HG03571 (cell line): ENCODE measurements around the gene OTOP1.
"Not testable (repeated sequence)": the region's sequence is repeated elsewhere in the genome, so short reads cannot be mapped to it uniquely, and the experiment has no call there.

ENCODE experiments used
- ATAC-seq: cut with Tn5 transposase; IDR thresholded peaks from one replicate; pipeline ENCODE4 v1.9.1; 2021; ENCODE audit not compliant: unreplicated experiment

Gene OTOP1, protein sequence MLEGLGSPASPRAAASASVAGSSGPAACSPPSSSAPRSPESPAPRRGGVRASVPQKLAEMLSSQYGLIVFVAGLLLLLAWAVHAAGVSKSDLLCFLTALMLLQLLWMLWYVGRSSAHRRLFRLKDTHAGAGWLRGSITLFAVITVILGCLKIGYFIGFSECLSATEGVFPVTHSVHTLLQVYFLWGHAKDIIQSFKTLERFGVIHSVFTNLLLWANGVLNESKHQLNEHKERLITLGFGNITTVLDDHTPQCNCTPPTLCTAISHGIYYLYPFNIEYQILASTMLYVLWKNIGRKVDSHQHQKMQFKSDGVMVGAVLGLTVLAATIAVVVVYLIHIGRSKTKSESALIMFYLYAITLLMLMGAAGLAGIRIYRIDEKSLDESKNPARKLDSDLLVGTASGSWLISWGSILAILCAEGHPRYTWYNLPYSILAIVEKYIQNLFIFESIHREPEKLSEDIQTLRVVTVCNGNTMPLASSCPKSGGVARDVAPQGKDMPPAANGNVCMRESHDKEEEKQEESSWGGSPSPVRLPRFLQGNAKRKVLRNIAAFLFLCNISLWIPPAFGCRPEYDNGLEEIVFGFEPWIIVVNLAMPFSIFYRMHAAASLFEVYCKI

DNA sequence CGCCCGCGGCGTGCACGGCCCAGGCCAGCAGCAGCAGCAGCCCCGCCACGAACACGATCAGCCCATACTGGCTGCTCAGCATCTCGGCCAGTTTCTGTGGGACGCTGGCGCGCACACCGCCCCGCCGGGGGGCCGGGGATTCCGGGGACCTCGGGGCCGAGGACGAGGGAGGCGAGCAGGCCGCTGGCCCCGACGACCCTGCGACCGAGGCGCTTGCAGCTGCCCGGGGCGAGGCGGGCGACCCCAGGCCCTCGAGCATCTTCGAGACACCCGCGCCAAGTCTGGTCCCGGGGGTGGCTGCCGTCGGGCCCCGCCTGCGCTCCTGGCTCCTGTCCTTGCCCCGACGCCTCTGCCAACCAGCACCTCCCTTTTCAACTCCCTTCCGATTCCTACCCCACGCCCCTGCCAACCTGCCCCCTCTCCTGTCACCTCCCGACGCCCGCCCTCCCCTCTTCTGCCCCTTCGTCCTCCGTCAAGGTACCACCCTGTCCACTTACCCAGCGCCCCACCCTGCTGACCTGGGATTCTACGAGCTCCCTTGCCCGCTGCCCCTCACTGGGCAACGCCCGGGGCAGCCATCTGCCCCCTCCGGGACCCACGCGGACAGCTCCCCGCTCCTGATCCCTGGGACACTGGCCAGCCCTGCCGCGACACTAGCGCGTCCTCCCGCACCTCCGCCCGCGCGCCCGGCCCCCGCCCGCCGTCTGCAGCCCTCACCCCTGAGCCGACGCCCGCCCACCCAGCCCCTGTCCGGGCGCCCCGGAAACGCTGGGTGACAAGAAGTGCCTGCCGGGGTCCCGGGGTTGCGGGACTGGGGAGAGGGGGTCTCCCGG is at the start of gene OTOP1:
OTOP1 (minus strand) TSS at position 324 of the 833 bp plus-strand sequence; CDS start at position 259, 65 bp downstream.
- ATAC-seq, result no peak

DNA sequence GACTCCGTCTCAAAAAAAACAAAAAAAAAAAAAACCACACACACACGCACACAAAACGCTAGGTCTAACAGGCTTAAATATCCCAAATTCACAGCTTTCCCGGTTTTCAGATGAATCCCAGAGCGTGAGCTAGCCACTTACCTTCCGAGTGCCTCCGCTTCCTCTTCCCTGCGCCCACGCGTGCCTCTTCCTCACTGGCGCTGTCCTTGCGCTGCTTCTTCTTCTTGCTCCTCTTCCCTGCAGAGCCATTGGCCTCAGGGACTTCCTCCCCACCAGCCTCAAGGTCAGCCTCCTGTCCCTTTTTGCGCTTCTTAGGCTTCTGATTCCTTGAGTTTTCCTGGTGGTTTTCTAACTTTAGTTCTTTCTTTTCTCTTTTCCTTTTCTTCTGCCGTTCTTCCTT is 47.5 kb upstream of the OTOP1 start:
- no peak for ATAC-seq

DNA sequence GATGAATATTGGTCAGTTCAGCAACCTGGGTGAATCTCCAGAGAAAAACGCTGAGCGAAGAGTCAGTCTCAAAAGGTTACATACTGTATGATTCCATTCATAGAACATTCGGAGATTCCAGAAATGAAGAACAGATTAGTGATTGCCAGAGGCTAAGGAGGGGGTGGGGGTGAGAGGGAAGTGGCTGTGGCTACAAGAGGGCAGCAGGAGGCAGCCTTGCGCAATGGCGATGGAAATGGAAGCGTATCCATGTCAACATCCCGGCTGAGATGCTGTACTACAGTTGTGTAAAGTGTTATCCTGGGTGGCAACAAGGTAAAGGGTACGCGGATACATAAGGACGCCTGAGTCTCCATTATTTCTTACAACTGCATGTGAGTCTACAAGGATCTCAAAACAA is 45.2 kb upstream of the OTOP1 start:
- ATAC-seq, result no peak

DNA sequence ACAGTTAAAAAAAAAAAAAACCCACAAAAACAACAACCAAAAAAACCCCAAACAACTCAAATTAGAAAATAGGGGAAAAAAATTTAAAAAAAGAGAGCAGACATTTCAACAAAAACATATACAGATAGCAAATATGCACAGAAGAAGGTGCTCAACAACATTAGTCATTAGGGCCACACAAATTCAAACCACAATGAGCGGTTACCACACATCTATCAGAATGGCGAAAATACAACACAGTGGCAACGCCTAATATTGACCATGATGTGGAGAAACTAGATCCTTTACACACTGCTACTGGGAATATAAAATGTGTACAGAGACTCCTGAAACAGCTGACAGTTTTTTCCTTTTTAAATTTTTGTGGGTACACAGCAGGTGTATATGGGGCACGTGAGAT is 43.8 kb upstream of the OTOP1 start:
- no peak for ATAC-seq

DNA sequence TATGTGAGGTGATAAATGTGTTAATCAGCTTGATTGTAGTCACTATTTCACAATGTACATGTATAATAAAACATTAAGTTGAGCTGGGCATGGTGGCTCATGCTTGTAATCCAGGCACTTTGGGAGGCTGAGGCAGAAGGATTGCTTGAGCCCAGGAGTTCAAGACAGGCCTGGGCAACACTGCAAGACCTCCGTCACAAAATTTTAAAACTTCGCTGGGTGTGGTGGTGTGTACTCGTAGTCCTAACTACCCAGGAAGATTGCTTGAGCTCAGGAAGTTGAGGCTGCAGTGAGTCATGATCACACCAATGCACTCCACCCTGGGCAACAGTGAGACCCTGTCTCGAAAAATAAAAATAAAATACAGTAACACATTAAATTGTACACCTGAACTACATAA is 43.1 kb upstream of the OTOP1 start:
- ATAC-seq, result no peak

DNA sequence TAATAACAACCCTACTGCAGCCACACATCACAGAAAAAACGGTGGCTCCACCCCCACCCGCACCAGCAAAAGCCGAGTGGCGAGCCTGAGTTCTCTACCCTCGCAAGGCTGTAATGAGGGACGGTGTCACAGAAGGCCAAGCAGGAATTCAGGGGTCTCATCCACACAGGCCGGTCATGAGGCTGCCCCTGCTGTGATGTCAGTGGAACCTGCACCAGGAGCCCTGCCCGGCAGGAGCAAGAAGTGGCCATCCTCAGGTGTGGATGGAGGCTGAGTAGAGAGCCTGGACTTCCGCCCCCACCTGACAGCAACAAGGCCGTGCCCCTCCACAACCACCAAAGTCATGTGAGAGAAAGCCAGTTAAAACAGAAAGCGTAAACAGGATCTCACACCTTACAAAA is 42.6 kb upstream of the OTOP1 start:
- no peak for ATAC-seq

DNA sequence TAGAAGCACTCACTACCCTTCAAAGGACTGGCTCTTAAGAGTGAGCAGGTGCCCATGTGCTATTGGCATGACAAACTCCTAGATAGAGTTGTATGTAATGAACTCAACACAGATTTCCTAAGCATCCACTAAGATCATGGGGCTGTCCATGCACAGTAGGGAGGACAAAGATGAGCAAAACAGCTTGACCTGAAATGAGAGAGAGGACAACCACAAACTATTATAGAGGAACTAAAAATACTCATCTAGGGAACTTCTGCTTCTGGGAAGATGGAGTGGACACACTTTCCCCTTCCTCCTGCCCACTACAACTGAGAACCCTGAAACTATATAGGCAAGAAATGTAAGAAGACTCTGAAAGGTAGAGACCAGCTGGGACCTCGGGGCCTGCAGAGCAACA is 42.0 kb upstream of the OTOP1 start:
- no peak for ATAC-seq

DNA sequence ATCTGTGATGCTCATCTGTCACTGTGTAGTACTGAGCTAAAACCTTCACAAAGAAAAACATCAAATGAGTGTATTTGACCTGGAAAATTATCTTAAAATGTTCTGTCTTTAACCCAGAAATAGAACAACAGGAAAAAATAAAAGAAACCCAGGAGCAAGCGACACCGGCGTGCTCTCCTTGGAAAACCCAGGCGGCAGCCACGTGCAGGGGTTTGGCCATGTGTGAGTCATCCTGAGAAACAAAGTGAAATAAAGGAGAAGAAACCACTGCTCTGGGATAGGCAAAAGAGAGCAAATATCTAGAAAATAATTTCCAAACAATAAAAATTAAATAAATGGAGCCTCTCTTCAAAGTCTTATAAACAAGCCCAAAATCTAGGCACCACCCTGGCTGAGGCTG is 41.3 kb upstream of the OTOP1 start:
- no peak for ATAC-seq

DNA sequence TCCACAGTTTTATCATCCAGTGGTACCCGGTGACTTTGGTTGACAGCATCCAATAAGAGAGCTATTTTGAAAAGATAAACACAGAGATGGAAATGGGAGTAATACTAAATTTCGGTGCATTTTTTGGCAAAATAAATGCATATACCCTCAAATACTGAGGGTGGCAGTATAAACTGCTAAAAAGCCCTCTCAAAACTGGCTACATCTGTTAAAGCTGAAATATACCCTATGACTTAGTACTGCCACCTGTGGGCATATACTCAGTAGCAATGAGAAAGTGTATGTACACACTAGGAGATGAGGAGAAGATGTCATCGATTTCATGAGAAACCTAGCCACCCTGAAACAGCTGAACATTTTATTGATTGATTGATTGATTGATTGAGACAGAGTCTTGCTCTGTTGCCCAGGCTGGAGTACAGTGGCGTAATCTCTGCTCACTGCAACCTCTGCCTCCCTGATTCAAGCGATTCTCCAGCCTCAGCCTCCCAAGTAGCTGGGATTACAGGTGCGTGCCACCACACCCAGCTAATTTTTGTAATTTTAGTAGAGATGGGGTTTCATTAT is 33.5 kb upstream of the OTOP1 start:
- ATAC-seq, result peak; percentile 74

DNA sequence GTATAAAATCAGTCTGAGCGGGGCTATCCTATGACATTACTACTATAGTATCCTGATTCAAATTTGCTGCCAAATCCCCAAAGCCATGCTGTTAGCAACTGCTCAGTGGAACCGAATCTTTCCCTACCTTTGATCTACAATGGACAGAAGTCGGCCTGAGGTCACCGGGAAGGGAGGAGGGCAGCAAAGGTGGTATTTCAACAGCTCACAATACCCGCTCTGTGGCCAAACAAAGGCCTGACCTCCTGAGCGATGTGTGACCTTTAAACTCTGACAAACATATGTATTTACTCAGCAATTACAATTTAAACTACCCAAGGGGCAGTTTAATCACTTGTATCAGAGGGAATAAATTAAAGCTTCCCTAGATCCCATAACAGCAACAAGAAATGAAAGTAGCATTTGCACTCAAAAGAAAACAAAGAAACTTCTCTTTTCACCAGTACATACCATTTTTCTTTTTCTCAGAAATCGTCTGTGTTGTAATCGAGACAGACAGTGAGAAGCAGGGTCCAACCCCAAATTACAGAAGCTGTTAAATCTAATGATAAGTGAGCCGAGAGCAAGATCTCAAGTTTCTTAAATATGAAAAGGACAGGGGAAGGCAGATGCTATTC is 32.9 kb upstream of the OTOP1 start:
- no peak for ATAC-seq

DNA sequence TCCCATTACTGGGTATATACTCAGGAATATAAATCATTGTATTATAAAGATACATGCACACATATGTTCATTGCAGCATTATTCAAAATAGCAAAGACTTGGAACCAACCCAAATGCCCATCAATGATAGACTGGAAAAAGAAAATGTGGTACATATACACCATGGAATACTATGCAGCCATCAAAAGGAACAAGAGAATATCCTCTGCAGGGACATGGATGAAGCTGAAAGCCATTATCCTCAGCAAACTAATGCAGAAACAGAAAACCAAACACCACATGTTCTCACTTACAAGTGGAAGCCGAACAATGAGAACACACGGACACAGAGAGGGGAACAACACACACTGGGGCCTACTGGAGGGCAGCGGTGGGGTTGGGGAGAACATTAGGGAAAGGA is 31.0 kb upstream of the OTOP1 start:
- not testable (repeated sequence) for ATAC-seq

DNA sequence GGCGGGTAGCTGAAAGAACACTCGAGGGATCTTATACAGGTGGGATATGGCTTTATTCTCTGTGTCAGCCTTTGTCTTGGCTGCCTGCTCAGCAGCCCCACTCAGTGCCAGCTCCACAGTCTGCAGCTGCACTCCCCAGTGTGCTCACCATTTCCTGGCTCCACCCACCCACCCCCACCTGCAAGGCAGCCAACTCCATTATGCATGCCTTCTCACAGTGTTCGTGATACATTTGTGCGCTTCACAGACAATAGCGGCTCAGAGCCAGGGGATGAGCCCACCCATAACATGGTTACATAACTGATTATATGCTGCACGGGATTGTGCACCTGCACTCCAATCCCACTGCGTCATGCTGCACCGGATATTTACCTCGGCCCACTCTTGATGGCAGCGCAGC is 30.1 kb upstream of the OTOP1 start:
- no peak for ATAC-seq

DNA sequence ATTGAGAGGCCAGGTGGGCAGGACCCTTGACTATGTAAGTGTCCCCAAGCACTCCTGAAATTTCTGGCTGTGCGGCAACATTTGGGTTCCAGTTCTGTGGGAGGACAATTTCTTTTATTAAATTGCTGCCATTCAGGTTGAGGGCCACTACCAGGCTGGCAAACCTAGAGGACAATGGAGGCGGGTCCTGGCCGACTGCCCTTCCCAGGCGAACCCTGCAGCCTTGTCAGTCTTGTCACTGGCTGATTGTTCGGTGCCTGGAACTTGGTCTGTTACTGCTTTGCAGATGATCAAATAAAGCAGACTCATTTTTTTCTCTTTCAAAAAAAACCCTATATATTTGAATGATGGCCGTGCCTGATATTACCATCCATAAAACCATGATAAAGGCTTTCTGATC is 27.9 kb upstream of the OTOP1 start:
- no peak for ATAC-seq

DNA sequence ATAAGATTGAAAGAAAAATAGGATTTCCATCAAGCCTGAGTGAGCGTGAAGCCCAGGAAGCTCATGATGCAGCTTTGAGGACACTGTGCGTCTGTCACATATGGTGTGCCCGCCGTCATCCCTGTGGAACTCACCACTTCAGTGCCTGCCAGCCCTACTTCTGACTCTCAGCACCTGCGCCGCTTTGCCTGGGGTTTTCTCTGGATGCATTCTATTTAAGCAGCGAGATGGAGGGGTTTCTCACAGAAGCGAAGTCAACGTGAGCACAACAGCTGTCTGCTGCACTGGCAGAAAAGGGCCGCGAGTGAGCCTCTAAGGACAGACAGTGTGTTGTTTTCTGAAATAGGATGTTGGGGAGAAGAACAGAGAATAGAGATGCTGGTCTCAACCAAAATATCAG is 27.5 kb upstream of the OTOP1 start:
- ATAC-seq, result no peak

DNA sequence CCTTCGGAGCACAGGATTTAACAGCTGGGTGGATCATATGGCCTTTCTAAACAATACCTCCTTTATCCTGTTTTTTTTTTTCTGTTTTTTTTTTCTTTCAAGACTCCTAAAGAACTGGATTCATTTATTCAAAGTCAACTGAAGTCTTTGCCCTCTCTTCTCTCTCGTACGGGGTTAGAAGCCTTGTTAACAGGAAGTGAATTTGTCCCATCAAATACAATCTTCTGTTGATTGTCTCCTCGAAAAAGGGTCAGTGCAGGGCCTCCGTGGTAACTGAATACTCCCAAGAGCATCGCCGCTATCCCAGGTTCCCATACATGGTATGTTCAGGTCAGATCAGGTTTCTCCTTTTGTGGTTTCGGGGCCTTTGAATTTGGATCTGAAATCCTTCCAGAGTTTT is 23.1 kb upstream of the OTOP1 start:
- no peak for ATAC-seq

DNA sequence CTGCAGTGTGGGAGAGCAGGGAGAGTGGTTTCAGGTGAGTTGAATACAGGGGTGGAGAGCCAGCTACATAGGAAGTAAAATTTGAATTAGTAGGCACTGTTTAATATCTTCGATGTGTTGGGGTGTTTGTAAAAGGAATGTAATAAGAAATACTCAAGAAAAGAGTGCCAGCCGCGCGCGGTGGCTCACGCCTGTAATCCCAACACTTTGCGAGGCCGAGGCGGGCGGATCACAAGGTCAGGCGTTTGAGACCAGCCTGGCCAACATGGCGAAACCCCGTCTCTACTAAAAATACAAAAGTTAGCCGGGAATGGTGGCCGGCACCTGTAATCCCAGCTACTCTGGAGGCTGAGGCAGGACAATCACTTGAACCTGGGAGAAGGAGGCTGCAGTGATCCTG is 22.6 kb upstream of the OTOP1 start:
- not testable (repeated sequence) for ATAC-seq

DNA sequence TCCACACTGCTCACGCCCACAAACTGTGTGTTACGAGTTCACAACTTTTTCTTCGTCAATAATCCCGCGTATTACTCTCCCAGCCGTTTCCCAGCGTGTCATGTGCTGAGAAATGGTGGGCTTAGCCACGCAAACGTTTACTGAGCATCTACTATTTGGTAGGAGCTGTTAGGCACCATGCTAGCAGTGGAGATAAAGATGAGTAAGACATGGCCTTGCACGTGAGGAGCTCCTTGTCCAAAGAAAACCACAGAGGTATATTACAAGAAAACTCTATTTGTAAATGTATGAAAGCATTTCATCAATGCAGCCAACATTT is 22.1 kb upstream of the OTOP1 start:
- no peak for ATAC-seq

DNA sequence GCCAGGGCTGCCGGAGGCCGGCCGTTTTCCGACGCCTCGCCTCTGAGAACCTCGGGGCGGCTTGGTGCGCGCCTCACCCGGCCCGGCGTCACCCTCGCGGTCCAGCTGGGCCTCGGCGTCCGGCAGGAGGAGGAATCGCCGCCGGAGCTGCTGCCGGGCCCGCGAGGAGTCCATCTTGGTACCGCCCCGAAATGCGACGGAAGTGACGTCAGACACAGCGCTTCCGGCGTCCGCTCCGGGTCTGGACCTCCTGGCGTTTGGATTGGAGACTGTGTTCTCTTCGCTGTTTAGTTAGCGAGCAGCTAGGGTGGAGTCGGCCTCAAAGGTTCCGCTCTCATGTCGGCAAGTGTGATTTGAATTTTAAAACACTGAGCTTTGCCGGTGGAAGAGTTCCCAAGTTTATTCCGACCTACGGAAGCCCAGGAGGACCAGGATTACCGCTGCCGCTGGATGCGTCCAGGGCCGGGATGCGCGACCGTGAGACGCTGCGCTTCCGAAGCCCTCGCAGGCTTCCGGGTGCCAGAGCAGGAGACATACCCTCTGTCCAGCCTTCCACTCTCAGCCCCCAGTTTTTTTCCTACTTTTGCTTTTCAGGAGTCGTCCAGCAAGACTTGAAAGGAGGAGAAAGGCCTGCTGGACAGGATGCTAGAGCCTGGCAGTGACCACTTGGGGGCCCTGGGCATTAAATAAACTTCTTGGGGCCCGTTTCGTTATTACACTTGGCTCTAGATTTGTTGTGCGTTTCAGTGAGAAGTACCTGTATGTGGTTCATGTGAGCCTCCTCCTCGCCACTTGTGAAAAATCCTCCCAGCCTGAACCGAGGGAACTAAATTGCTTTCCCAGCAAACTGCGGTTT is 21.5 kb upstream of the OTOP1 start, which contains the start of gene TMEM128:
TMEM128 (minus strand) TSS at position 195 of the 856 bp plus-strand sequence; CDS start at position 174, 21 bp downstream.
- ATAC-seq, result peak; percentile 96

DNA sequence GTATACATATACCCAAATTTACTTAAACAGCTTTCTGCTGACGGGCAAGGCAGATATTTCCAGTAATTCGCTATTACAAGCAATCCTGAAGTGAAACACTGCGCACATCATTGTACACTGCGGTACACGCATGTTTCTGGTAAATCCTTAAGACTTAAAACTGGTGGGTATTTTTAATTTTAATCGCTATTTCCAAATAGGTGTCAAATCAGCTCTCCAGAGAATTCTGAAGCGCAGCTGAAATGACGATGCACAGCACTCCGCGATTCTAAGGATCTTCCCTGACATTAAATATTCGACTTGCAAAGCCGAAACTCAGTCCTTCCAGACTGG is 20.9 kb upstream of the OTOP1 start:
- peak; percentile 7 for ATAC-seq

DNA sequence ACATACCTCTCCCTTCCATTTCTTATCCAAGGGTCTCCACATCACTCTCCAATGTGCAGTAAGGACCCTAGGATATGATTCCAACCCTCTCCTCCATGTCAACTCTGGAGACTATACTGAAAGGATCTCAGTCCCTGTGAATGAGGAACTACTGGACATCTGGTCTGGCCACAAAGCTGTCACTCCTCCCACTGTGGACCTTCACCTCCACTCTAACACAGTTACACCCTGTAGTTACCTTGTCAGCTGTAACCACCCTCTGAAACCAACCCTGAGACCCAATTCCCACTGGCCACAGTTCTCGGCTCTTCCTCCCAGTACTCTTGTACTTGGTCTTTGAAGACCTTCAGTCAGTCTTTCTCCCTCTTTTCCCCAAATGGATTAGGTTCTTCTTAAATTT is 18.4 kb upstream of the OTOP1 start:
- ATAC-seq, result no peak
